H1 (cell line): ENCODE data around the gene PCGF6. TPM values are rescaled to one million over a fixed set of nuclear protein-coding genes. Genes with fewer than 3 reads are reported as not detected.
"Not testable (repeated sequence)": the region's sequence is repeated elsewhere in the genome, so short reads cannot be mapped to it uniquely, and the experiment has no call there.

Source experiments
- CTCF ChIA-PET: fragments of 300-600 bp; sonication (Branson Sonifier 250); formaldehyde crosslinking; loops from one replicate; lab custom pipeline; 2021; ENCODE audit not compliant: partially characterized antibody; lab: Charles Lee
- POLR2A ChIA-PET: fragments of 300-600 bp; sonication (Branson Sonifier 250); formaldehyde crosslinking; loops from one replicate; lab custom pipeline; 2021; ENCODE audit warnings: inconsistent platforms; ENCODE audit not compliant: partially characterized antibody; lab: Charles Lee
- DNase-seq, 2 experiments: peaks; one replicate each; pipeline versions ENCODE4 v3.0.0 to v3.0.0-alpha.2; 2010 to 2022; ENCODE audit warnings: low spot score in 2 of 2, low read depth in 1 of 2, mixed read lengths in 1 of 2
- FAIRE-seq: peaks from 2 replicates; lab custom pipeline; 2011; peaks lifted over from hg19 to GRCh38; lab: Jason Lieb, UNC
- H2AFZ ChIP-seq: 2 replicates; pipeline ENCODE4 v1.8.1; 2012; ENCODE audit warnings: low read length, inconsistent platforms
- H2AK5ac ChIP-seq: 2 replicates; pipeline ENCODE4 v1.6.1; 2013; ENCODE audit warnings: low read depth, low read length
- H2BK120ac ChIP-seq: replicated peaks from 2 replicates; pipeline ENCODE3; 2013; ENCODE audit warnings: low read depth, low read length, inconsistent platforms
- H2BK12ac ChIP-seq: 2 replicates; pipeline ENCODE4 v1.6.1; 2013; ENCODE audit warnings: low read depth, low read length
- H2BK15ac ChIP-seq: 2 replicates; pipeline ENCODE4 v1.6.1; 2013; ENCODE audit warnings: low read length
- H2BK20ac ChIP-seq: 2 replicates; pipeline ENCODE4 v1.6.1; 2013; ENCODE audit warnings: low read length
- H2BK5ac ChIP-seq: 2 replicates; pipeline ENCODE4 v1.6.1; 2013; ENCODE audit warnings: low read depth, low read length
- H3K14ac ChIP-seq: 2 replicates; pipeline ENCODE4 v1.6.1; 2013; ENCODE audit warnings: inconsistent platforms; ENCODE audit not compliant: insufficient read length
- H3K18ac ChIP-seq: 2 replicates; pipeline ENCODE4 v1.6.1; 2013; ENCODE audit warnings: low read length; ENCODE audit errors: extremely low read depth
- H3K23ac ChIP-seq: 2 replicates; pipeline ENCODE4 v1.6.1; 2013; ENCODE audit warnings: inconsistent platforms; ENCODE audit not compliant: insufficient read length
- H3K23me2 ChIP-seq: 2 replicates; pipeline ENCODE4 v1.6.1; 2013; ENCODE audit warnings: low read depth, low read length
- H3K27ac ChIP-seq: 2 replicates; pipeline ENCODE4 v1.6.1; 2011; ENCODE audit warnings: low read depth, low read length, inconsistent platforms
- H3K27me3 ChIP-seq, 4 experiments: replicated peaks in 1 of 4; 1 replicate in 1 of 4; 2 replicates in 3 of 4; pipeline versions ENCODE4 v1.6.1 to v1.8.1; 2011 to 2013; ENCODE audit warnings: low read length in 3 of 4, mild to moderate bottlenecking in 3 of 4, inconsistent platforms in 2 of 4, mixed read lengths in 2 of 4, moderate library complexity in 1 of 4; ENCODE audit not compliant: control insufficient read depth in 3 of 4, insufficient read depth in 3 of 4; ENCODE audit errors: extremely low read depth in 1 of 4
- H3K36me3 ChIP-seq, 4 experiments: 2 replicates each; pipeline versions ENCODE4 v1.6.1 to v1.8.1; 2011 to 2013; ENCODE audit warnings: mild to moderate bottlenecking in 4 of 4, low read length in 3 of 4, moderate library complexity in 2 of 4, control low read depth in 1 of 4, inconsistent platforms in 1 of 4; ENCODE audit not compliant: insufficient read depth in 4 of 4, control insufficient read depth in 2 of 4
- H3K4ac ChIP-seq: replicated peaks from 2 replicates; pipeline ENCODE3; 2013; ENCODE audit warnings: low read length, low read depth, mixed read lengths, inconsistent platforms; ENCODE audit not compliant: insufficient read length
- H3K4me1 ChIP-seq, 4 experiments: replicated peaks in 1 of 4; 1 replicate in 1 of 4; 2 replicates in 3 of 4; pipeline versions ENCODE4 v1.6.1 to v1.8.1; 2011 to 2013; ENCODE audit warnings: low read length in 3 of 4, inconsistent platforms in 2 of 4, mixed read lengths in 1 of 4; ENCODE audit not compliant: insufficient read depth in 4 of 4, control insufficient read depth in 3 of 4
- H3K4me2 ChIP-seq, 2 experiments: 2 replicates each; pipeline versions ENCODE4 v1.6.1 to v1.8.1; 2011 to 2013; ENCODE audit warnings: low read depth in 2 of 2, low read length in 2 of 2, control low read depth in 1 of 2, inconsistent platforms in 1 of 2, mild to moderate bottlenecking in 1 of 2; ENCODE audit not compliant: insufficient read depth in 1 of 2
- H3K4me3 ChIP-seq, 4 experiments: fragments of 200-600, 300-600 bp in 1 of 4; sonication (generic), shearing (Covaris generic), sonication (Bioruptor Twin) in 1 of 4; 2 replicates each; pipeline versions ENCODE4 v1.5.1 to v1.8.1; 2011 to 2016; ENCODE audit warnings: low read length in 4 of 4, low read depth in 3 of 4, control low read depth in 2 of 4, inconsistent platforms in 2 of 4, mild to moderate bottlenecking in 2 of 4, mixed read lengths in 1 of 4, moderate library complexity in 1 of 4; ENCODE audit not compliant: insufficient read depth in 2 of 4; ENCODE audit errors: extremely low read depth in 1 of 4
- H3K56ac ChIP-seq: replicated peaks from 2 replicates; pipeline ENCODE3; 2013; ENCODE audit warnings: low read depth, mild to moderate bottlenecking, mixed read lengths, low read length, inconsistent platforms; ENCODE audit not compliant: insufficient read length
- H3K79me1 ChIP-seq: 2 replicates; pipeline ENCODE4 v1.6.1; 2013; ENCODE audit warnings: low read depth, low read length, control low read depth
- H3K79me2 ChIP-seq, 2 experiments: 2 replicates each; pipeline versions ENCODE4 v1.6.1 to v1.8.1; 2012 to 2013; ENCODE audit warnings: low read length in 2 of 2, mild to moderate bottlenecking in 2 of 2, inconsistent platforms in 1 of 2; ENCODE audit not compliant: insufficient read depth in 2 of 2, control insufficient read depth in 1 of 2
- H3K9ac ChIP-seq, 4 experiments: replicated peaks in 1 of 4; 1 replicate in 1 of 4; 2 replicates in 3 of 4; pipeline versions ENCODE4 v1.6.1 to v1.8.1; 2011 to 2013; ENCODE audit warnings: low read depth in 3 of 4, low read length in 3 of 4, control low read depth in 2 of 4, mild to moderate bottlenecking in 2 of 4, moderate library complexity in 2 of 4, inconsistent platforms in 1 of 4; ENCODE audit errors: extremely low read depth in 1 of 4
- H3K9me3 ChIP-seq, 2 experiments: 2 replicates each; pipeline versions ENCODE4 v1.6.1 to v1.8.1; 2012 to 2013; ENCODE audit warnings: mild to moderate bottlenecking in 2 of 2, moderate library complexity in 2 of 2, control low read depth in 1 of 2, inconsistent platforms in 1 of 2, low read depth in 1 of 2, low read length in 1 of 2, mixed read lengths in 1 of 2; ENCODE audit not compliant: insufficient read depth in 2 of 2
- H4K20me1 ChIP-seq, 2 experiments: replicated peaks in 1 of 2; 2 replicates each; pipeline versions ENCODE3 to v1.8.1; 2011 to 2013; ENCODE audit warnings: inconsistent platforms in 2 of 2, low read length in 2 of 2, mild to moderate bottlenecking in 1 of 2; ENCODE audit not compliant: insufficient read depth in 2 of 2, control insufficient read depth in 1 of 2
- H4K5ac ChIP-seq: 2 replicates; pipeline ENCODE4 v1.6.1; 2013; ENCODE audit warnings: low read length, low read depth, mixed read lengths, inconsistent platforms; ENCODE audit not compliant: insufficient read length
- H4K8ac ChIP-seq: 2 replicates; pipeline ENCODE4 v1.8.0; 2013; ENCODE audit warnings: mild to moderate bottlenecking, moderate library complexity, low read length, inconsistent platforms; ENCODE audit not compliant: insufficient read depth; ENCODE audit errors: extremely low read depth
- H4K91ac ChIP-seq: replicated peaks from 2 replicates; pipeline ENCODE3; 2013; ENCODE audit warnings: low read length, mixed read lengths, inconsistent platforms; ENCODE audit not compliant: insufficient read length
- WGBS, 2 experiments: shearing (Covaris generic) in 1 of 2; methylation state at CpG; one replicate each; pipeline versions ENCODE4 v1.1.6 to v1.1.7; 2013 to 2015; ENCODE audit warnings: low lambda C conversion rate in 2 of 2, mixed read lengths in 2 of 2, inconsistent platforms in 1 of 2, low coverage in 1 of 2, missing lambda C conversion rate in 1 of 2; ENCODE audit not compliant: insufficient replicate concordance in 2 of 2, insufficient coverage in 1 of 2, insufficient read length in 1 of 2; ENCODE audit errors: extremely low coverage in 1 of 2, missing lambda C conversion rate in 1 of 2; 5-methylcytosine and 5-hydroxymethylcytosine counted together
- polyA plus RNA-seq, 7 experiments: library from polyadenylated mRNA; depleted of rRNA in 3 of 7; stranded (reverse) in 5 of 7; unstranded in 2 of 7; fragments of >200 nt in 5 of 7; fragments of 200-250 nt in 2 of 7; gene quantifications; 1 replicate in 5 of 7; 2 replicates in 1 of 7; 4 replicates in 1 of 7; pipeline versions ENCODE4 v1.2.1 to v1.2.3, GENCODE V29; 2011 to 2013; ENCODE audit warnings: missing spikeins in 2 of 7, mixed read lengths in 2 of 7
- total RNA-seq: library from RNA; stranded (reverse); fragmentation: NEBNext Ultra II Directional; extraction: Animal tissue kit (Norgen Biotek cat#: 25700); gene quantifications from 2 replicates; pipeline ENCODE4 v1.2.1, GENCODE V29; 2021

Gene PCGF6
- total and polyA plus RNA-seq, 2 of the 8 experiments (the other 6 are each of a cell fraction or from before 2014, with no cell fraction given) = 6.9 to 18.6 TPM

DNA sequence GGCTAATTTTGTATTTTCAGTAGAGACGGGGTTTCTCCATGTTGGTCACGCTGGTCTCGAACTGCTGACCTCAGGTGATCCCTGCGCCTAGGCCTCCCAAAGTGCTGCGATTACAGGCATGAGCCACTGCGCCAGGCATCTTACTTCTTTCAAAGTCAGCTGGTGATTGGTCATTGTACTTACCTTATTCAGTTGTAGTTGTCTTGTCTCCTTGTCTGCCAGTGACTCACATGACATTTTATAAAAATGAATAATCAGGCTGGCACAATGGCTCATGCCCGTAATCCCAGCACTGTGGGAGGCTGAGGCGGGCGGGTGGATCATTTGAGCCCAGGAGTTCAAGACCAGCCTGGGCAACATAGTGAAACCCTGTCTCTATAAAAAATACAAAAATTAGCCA is 9.9 kb upstream of the PCGF6 start:
- H3K14ac ChIP-seq, H3K4me2 ChIP-seq, H3K36me3 ChIP-seq, H3K4me1 ChIP-seq, H3K79me2 ChIP-seq, H3K4ac ChIP-seq, H3K56ac ChIP-seq, H2AFZ ChIP-seq, H4K20me1 ChIP-seq, DNase-seq, H3K27me3 ChIP-seq, H2BK120ac ChIP-seq, CTCF ChIA-PET, H3K9me3 ChIP-seq, FAIRE-seq, H2AK5ac ChIP-seq, H4K8ac ChIP-seq, H2BK15ac ChIP-seq, H3K27ac ChIP-seq, H3K23ac ChIP-seq, H2BK5ac ChIP-seq, H2BK12ac ChIP-seq, H3K79me1 ChIP-seq, H4K91ac ChIP-seq, H4K5ac ChIP-seq, H3K9ac ChIP-seq, H3K23me2 ChIP-seq, H3K18ac ChIP-seq, H3K4me3 ChIP-seq: not testable (repeated sequence)
- POLR2A ChIA-PET = interaction anchor here (0.6 kb wide), 1 partner anchor 487 kb away, joined by 3 read pairs; no protein-coding TSS in a partner anchor
- WGBS, 2 experiments = 93% methylated on average over 9 of the region's 9 CpGs; no CpG with 5 or more reads in 1 of the 2 experiments
- 0 out of 2 replicates have a peak overlapping the region, but pooled peaks have one; percentile 48 for H2BK20ac ChIP-seq

DNA sequence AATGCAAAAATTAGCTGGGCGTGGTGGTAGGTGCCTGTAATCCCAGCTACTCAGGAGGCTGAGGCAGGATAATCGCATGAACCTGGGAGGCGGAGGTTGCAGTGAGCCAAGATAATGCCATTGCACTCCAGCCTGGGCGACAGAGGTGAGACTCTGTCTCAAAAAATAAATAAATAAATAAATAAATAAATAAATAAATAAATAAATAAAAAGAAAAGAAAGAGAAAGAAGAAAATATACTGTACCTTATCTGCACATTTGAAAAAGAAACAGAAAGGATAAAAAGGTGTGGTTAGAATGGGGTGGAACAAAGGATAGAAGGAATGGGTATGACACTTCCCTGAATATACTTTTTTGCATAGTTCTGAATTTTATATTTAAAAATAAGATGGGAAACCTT is 8.6 kb upstream of the PCGF6 start:
- H3K4me3 ChIP-seq, H4K5ac ChIP-seq, H3K9me3 ChIP-seq, H3K79me1 ChIP-seq, H2BK12ac ChIP-seq, H3K4me2 ChIP-seq, H4K8ac ChIP-seq, CTCF ChIA-PET, H2BK15ac ChIP-seq, H4K20me1 ChIP-seq, H3K36me3 ChIP-seq, H3K56ac ChIP-seq, H3K23ac ChIP-seq, H3K18ac ChIP-seq, H2BK5ac ChIP-seq, H3K14ac ChIP-seq, H2AFZ ChIP-seq, H3K4ac ChIP-seq, H3K27me3 ChIP-seq, H3K23me2 ChIP-seq, H3K4me1 ChIP-seq, FAIRE-seq, H4K91ac ChIP-seq, H3K79me2 ChIP-seq, H2BK20ac ChIP-seq, H2BK120ac ChIP-seq, H3K27ac ChIP-seq, DNase-seq, H2AK5ac ChIP-seq, H3K9ac ChIP-seq: not testable (repeated sequence)
- POLR2A ChIA-PET = interaction anchor here (1.3 kb wide), 1 partner anchor 8 kb away, joined by 4 read pairs; the partner anchor contains the start of gene TAF5
- WGBS, 2 experiments = 89% methylated on average over 4 of the region's 4 CpGs; no CpG with 5 or more reads in 1 of the 2 experiments
